GF-D8 (cell line): ENCODE data around the gene LDLRAD3.

Experiments
- DNase-seq: peaks from one replicate; lab custom pipeline; 2025; lab: John Stamatoyannopoulos, UW

The LDLRAD3 gene

GRCh38 chr11:36077368-36077767 is 133.5 kb downstream of the LDLRAD3 start:
- DNase-seq = no peak

DNA sequence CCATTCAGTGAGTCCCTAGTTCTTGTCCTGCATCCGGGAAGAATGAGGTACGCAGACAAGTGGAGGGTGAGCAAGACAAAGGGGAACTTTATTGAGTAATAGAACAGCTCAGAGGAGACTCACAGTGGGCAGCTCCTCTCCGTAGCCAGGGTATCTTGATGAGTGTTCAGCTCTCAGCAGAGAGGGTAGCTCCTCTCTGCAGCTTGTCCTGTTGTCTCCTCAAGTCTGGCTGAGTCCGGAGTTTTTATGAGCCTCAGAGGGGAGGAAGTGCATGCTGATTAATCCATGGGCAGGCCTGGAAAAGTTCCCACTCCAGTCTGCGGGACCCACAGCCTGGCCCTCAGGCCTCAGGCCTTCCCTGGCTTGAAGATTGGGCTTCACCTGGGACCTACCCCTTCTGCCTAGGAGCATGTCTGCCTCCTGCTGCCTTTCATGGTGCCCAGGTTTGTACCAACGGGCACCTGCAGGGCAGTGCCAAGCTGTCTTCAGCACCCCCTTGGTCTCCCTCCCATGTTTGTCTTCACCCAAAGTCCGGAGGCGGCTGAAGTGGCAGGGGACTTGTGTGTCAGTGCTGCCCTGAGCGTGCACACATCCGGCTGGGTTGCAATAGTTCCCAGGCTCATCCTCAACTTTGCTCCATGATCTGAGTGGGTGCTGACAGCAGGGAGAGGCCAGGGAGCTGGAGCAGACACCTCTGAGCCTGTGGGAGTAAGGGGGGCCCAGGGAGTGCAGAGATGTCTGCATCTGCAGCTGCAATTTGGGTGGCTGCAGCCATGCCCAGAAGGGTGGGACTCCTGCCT is 134.2 kb downstream of the LDLRAD3 start:
- no peak for DNase-seq

GRCh38 chr11:36078686-36079055 is 134.8 kb downstream of the LDLRAD3 start:
- no peak for DNase-seq

GRCh38 chr11:36079878-36080675 is 136.2 kb downstream of the LDLRAD3 start:
- no peak for DNase-seq

GRCh38 chr11:36081274-36081945 is 137.5 kb downstream of the LDLRAD3 start:
- no peak for DNase-seq

- DNase-seq = no peak
Observed at GRCh38 chr11:36086366-36086765, 142.5 kb downstream of the LDLRAD3 start.

DNA sequence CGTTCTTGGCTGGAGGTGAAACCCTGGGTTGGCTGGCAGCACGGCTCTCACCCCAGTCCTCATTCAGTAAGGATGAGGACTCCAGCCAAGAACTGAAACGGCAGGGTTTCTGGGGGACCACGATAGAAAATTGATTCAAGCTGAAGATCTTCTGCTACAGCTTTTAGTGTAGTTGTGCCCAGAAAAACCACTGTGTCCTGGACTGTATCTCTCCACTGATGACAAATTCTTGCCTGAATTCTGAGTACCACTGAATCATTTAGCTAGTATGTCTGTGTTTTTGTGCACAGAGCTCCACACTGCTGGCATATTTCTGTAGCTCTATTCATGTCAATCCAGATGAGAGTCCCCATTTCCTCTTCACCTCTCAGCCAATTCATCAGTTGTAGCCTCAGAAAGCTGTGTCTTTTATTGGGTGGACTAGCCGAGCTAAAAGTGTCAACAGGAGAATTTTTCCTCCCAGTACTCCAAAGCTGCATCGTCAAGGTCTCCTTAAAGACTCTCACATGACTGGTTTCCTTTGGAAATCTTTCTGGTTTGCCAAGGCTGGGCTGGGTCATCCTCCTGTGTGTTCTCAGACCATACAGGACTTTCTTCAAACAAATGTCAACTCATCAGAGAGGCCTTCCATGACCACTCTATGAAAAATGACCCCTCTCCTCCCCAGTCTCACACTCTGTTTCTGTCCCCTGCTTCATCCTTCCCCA is 144.6 kb downstream of the LDLRAD3 start:
- no peak for DNase-seq

GRCh38 chr11:36089920-36090319 is 146.1 kb downstream of the LDLRAD3 start:
- DNase-seq = no peak

GRCh38 chr11:36090356-36091109 is 146.7 kb downstream of the LDLRAD3 start:
- no peak for DNase-seq

GRCh38 chr11:36091256-36091811 is 147.5 kb downstream of the LDLRAD3 start:
- DNase-seq = peak; percentile 59

DNA sequence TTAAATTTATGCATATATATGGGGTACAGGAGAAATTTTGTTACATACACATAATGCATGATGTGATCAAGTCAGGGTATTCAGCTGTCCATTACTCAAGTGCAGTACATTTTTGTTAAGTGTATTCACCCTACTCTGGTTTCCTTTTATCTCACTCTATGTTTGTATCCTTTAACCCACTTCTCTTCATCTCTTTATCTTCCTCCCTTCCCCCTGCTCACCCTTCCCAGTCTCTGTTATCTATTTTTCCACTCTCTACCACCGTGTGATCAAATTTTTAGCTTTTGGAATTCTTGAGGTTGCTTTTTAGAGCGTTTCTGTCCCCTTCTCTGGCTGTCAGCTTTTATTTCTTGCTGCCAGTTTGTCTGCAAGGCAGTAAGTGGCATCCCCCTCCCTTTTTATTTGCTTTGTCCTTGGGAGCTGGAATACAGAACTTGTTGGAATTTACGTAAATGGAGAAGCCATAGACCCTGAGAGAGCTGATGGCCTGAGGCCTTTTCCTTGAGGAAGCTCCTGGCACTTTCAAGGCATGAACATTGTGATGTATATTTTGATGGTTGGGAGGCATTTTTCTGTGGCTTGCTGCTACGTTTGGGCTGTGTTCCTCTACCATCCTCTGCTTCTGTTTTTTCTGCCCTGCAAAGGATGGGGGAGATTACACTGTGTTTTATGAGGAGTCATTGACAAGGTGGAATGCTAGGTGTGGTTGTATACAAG is 148.6 kb downstream of the LDLRAD3 start:
- DNase-seq = no peak

GRCh38 chr11:36093548-36093947 is 149.7 kb downstream of the LDLRAD3 start:
- DNase-seq = no peak

DNA sequence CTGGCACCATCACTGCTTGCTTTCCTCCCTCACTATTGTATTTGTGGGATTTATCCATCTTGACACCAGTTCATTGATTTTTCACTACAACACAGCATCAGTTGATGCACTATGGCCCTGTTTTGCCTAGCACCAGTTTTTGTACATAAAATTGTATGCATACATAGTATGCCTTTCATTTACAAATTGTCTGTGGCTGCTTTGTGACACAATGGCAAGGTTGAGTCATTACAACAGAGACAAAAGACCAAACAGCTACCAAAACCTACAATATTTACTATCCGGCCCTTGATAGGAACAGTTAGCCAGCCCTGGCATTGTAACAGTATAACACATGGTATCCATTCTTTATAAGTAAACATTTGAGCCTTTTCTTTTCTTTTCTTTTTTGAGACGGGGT is 150.3 kb downstream of the LDLRAD3 start:
- no peak for DNase-seq

DNA sequence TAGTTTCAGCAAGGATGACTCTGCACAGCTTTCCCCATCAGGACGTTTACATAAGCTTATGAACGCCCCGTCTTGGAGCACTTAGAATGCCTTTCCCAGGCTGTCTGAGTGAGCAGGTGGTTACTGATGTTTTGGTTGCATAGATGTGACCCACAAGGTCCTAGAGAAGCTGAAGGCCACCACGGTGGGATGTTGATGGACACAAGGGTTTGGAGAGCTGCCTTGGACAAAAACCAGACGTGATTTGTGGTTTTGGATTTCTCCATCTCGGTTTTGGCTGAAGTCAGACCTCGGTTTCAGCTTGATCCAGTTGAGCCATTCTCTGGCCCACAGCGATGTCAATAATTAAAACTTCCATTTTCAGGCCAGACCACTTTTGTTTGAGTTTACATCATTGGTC is 151.9 kb downstream of the LDLRAD3 start:
- DNase-seq = no peak

DNA sequence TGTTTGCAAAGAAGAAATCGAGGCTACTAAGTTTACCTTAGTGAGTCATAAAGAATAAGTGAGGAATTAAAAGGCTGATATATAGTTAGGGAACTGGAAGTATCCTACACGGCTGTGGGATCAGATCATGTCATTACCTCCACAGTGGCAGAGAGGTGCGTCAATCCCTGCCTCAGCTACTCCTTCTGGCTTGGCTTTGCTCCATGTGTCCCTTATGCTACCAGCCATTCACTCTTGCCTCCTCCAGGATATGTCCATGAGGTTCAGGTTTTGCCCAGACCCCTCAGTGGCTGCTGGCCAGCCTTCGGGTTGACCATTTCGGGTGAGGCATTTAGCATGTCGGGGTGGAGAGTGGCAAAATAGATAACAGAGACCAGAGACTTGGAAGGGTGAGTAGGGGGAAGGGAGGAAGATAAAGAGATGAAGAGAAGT is 153.4 kb downstream of the LDLRAD3 start:
- DNase-seq = no peak

DNA sequence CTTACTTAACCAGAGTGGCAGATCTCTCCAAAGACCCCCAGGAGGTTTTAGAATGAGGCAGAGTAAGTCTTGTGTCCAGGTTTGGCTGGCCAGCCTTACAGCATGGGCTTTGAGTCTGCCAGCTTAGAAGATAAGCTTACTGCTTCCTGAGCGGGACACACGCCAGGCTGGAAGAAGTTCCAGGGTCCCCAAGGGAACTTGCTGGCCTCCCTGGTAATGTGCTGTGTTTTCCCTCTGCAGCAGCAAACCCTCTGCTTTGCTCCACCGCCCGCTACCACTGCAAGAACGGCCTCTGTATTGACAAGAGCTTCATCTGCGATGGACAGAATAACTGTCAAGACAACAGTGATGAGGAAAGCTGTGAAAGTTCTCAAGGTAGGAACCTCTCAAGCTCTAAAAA is 154.2 kb downstream of the LDLRAD3 start:
- no peak for DNase-seq

GRCh38 chr11:36098853-36099375 is 155.1 kb downstream of the LDLRAD3 start:
- DNase-seq = no peak

- no peak for DNase-seq
Observed at GRCh38 chr11:36101466-36101865, 157.6 kb downstream of the LDLRAD3 start.

DNA sequence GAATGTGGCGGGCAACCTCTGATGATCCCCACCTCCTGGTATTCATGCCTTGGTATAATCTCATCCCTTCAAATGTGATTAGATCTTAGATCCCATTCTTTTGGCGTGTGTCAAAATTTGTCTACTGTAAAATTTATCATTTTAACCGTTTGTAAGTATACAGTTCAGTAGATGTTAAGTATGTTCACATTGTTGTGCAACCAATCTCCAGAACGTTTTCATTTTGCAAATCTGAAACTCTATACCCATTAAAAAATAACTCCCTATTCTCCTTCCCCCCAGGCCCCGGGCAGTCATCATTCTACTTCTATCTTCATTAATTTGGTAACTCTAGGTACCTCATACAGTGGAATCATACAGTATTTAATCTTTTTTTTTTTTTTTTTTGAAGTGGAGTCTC is 159.0 kb downstream of the LDLRAD3 start:
- no peak for DNase-seq

GRCh38 chr11:36103933-36104530 is 160.2 kb downstream of the LDLRAD3 start:
- no peak for DNase-seq
